ENCODE measurements around the gene SEMA3G. TPM values are rescaled to one million over a fixed set of nuclear protein-coding genes. Genes with fewer than 3 reads are reported as not detected.

The SEMA3G gene
- total RNA-seq = under 1 TPM; 0.08 to 0.82 TPM

DNA sequence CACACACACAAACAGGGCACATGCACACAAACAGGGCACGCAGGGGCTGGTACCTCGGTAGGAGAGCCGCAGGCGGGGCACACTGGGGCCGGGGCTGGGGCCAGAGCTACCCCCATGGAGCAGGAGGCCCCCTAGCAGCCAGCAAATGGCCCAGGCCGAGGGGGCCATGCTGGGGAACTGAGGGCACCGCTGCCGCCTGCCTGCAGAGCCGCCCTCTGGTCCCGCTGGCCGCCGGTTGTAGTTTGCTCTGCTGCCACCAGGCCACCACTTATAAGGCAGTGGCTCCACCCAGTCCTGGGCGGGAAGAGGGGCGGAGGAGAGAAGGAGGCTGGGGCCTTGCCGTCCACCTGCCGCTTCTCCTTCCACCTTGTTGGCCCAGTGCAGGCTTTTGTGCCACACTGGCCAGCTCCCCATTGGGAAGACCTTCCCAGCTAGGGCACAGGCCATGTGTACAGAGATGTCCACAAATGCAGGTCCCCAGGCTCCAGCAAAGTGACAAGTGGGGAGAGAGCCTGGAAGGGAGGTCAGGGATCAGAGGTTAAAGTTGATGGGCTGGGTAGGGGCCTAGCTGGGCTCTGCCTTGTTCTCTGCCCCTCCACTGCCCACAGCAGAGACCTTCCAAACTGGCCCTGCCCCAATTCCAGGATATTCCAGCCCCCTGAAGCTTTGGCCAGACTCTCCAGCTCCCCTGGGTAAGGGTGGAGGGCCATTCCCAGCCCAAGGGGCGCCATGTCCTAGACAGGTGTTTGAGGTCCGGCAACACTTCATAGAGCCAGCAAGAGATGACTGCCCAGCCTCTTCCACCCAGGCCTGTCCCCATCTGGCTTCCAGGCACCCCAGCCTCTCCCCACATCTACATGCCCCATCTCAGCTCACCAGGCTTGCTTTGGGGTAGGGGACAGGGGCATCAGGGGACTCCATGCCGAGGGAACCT is at the start of gene SEMA3G:
Gene SEMA3G, minus strand, starts transcription at position 244 of the 934 bp plus-strand sequence. Its CDS starts 76 bp downstream, at position 168.
- Mint-ChIP-seq H3K36me3 (ENCODE audit: low read depth) (no peaks in the 10 kb centered on the region), H3K9me3 (no peaks in the 10 kb centered on the region), H3K27ac (peak within 1 kb of the TSS; percentile 61), H3K4me3 (peak within 1 kb of the TSS; percentile 17), H3K27me3 (no peaks in the 10 kb centered on the region), H3K4me1 (peaks cover 5% of the 10 kb centered on the region)
- ATAC-seq (replicated peaks) = peak; percentile 96

DNA sequence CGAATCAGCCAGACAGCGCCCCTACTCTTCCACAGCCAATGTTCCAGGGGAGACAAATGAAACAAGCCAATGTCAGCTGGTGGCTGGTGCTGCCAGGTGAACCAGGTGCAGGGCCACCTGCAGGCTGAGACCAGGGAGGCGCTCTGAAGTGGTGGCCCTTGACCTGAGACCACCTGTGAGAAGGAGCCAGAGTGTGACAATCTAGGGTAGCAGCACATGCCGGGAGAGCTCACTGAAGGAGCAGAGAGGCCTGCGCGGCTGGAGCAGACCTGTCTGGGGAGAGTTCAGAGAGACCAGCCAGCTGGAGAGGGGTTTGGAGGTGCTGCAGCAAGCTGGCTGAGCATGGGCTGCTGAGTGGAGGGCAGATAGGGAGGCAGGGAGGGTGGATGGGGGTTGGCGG is 49.5 kb upstream of the SEMA3G start:
- H3K27me3 Mint-ChIP-seq = no peaks in the 10 kb centered on the region
- peaks cover 33% of the 10 kb centered on the region for H3K36me3 Mint-ChIP-seq (ENCODE audit: low read depth)
- H3K4me3 Mint-ChIP-seq = no peak overlapping the region
- no peaks in the 10 kb centered on the region for H3K9me3 Mint-ChIP-seq
- no peak overlapping the region for H3K27ac Mint-ChIP-seq
- H3K4me1 Mint-ChIP-seq = no peaks in the 10 kb centered on the region
- peak; percentile 5 for ATAC-seq (replicated peaks)

DNA sequence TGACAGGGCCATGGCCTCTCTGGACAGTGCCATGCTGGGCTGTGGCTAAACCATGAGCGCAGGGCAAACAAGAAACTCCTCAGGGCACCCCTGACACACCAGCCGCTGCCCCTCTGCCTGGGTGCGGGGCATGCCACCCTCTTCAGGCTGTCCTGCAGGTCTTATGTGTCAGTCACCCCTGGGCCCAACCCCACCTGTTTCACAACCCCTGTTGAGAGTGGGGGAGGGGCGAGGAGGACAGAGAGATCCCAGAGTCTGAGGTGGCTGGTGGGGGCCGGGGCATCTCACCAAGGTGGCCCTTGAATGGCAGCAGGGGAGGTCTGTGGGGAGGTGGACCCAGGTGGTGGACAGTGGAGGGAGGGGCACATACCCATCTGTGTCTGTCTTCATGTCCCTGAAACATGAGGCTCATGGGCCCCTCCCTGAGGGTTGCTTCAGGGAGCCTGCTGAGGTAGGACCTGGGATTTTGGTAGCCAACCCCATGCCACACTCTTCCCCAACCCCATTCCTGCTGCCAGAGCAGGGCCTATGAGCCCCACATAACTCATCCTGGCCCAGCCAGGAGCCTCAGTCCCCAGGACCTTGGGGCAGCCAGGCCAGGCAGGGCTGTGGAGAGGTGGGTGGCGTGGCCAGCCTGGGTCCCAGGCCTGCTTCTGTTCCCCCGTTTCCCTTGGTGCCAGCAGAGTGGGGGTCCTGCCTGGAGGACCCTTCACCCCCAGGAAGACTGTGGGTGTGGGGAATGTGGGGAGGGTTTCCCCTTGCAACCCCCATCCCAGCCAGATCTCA is 48.5 kb upstream of the SEMA3G start:
- no peak overlapping the region for H3K4me3 Mint-ChIP-seq
- H3K36me3 Mint-ChIP-seq (ENCODE audit: low read depth) = peaks cover 40% of the 10 kb centered on the region
- no peak for ATAC-seq (replicated peaks)
- no peaks in the 10 kb centered on the region for H3K9me3 Mint-ChIP-seq
- no peak overlapping the region for H3K27ac Mint-ChIP-seq
- H3K27me3 Mint-ChIP-seq = no peaks in the 10 kb centered on the region
- no peaks in the 10 kb centered on the region for H3K4me1 Mint-ChIP-seq

DNA sequence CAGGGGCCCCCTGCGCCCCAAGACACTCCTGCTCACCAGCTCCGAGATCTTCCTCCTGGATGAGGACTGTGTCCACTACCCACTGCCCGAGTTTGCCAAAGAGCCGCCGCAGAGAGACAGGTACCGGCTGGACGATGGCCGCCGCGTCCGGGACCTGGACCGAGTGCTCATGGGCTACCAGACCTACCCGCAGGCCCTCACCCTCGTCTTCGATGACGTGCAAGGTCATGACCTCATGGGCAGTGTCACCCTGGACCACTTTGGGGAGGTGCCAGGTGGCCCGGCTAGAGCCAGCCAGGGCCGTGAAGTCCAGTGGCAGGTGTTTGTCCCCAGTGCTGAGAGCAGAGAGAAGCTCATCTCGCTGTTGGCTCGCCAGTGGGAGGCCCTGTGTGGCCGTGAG is 47.2 kb upstream of the SEMA3G start:
- H3K4me1 Mint-ChIP-seq = no peaks in the 10 kb centered on the region
- H3K27me3 Mint-ChIP-seq = no peaks in the 10 kb centered on the region
- no peak for ATAC-seq (replicated peaks)
- no peaks in the 10 kb centered on the region for H3K9me3 Mint-ChIP-seq
- no peak overlapping the region for H3K27ac Mint-ChIP-seq
- no peak overlapping the region for H3K4me3 Mint-ChIP-seq
- peaks cover 51% of the 10 kb centered on the region for H3K36me3 Mint-ChIP-seq (ENCODE audit: low read depth)

DNA sequence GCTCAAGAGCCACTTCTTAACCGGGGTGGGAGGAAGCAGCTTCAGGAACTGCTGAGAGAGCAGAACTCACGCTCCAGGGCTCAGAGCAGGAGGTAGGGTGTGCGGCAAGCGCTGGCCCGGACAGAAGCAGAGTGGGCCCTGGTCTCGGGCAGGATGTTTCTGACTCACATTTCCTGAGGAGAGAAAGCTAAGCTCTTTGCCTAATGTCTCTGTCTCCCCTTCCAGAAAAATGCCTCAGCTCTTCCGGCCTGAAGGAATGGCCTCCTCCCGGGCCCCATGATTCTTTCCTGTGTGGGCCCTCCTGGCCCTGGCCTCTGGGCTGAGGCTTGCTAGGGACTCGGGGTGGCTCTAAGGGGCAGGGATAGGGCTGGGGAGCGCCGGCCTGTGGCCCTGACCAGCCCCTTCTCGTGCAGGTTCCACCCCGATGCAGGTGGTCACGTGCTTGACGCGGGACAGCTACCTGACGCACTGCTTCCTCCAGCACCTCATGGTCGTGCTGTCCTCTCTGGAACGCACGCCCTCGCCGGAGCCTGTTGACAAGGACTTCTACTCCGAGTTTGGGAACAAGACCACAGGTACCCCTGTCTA is 46.1 kb upstream of the SEMA3G start:
- Mint-ChIP-seq H3K27me3 (no peaks in the 10 kb centered on the region), H3K4me1 (no peaks in the 10 kb centered on the region), H3K4me3 (no peak overlapping the region), H3K27ac (peak overlapping the region; percentile 52), H3K36me3 (ENCODE audit: low read depth) (peaks cover 61% of the 10 kb centered on the region), H3K9me3 (no peaks in the 10 kb centered on the region)
- ATAC-seq (replicated peaks) = peak; percentile 17

DNA sequence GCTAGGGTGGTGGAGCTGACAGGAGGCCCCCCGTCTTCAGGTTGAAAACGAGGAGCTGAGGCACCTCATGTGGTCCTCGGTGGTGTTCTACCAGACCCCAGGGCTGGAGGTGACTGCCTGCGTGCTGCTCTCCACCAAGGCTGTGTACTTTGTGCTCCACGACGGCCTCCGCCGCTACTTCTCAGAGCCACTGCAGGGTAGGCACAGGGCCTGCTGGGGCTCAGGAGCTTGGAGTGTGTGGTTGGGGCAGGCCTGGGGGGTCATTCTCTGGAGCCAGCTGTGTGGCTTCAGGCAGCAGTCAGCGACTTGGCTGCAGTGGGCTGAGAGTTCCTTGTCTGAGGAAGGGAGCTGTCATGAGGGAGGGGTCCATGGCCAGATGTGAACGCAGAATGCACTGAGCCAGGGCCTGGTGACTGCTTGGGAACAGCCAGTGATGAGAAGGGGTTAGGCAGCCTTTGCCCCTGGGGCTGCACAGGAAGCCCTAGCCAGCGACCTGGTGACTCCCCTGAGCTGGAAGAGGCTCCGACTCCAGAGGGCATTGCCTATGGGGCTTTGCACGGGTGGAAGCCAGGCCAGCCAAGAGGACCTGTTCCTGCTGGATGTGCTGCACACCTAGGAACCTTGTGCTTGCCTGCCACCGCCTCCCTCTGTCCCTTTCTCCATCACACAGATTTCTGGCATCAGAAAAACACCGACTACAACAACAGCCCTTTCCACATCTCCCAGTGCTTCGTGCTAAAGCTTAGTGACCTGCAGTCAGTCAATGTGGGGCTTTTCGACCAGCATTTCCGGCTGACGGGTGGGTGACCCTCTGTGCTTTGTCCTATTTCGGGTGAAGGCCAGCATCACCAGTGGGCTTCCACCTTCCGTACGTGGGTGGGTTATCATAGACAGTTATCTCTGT is 45.4 kb upstream of the SEMA3G start:
- ATAC-seq (replicated peaks) = no peak
- Mint-ChIP-seq H3K27ac (peak overlapping the region; percentile 52), H3K9me3 (no peaks in the 10 kb centered on the region), H3K27me3 (no peaks in the 10 kb centered on the region), H3K4me1 (no peaks in the 10 kb centered on the region), H3K4me3 (no peak overlapping the region), H3K36me3 (ENCODE audit: low read depth) (peaks cover 68% of the 10 kb centered on the region)

DNA sequence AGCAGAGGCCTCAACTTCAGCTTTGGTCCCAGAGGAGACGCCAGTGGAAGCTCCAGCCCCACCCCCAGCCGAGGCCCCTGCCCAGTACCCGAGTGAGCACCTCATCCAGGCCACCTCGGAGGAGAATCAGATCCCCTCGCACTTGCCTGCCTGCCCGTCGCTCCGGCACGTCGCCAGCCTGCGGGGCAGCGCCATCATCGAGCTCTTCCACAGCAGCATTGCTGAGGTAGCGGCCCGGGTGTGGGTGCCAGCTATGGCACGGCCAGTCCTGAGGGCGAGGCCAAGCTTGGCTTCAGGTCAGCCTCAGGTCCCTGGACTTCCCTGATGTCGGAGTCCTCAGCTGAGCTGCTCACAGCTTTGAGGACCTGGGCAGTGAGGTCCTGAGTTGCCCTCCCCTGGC is 44.5 kb upstream of the SEMA3G start:
- no peaks in the 10 kb centered on the region for H3K9me3 Mint-ChIP-seq
- no peaks in the 10 kb centered on the region for H3K4me1 Mint-ChIP-seq
- no peak for ATAC-seq (replicated peaks)
- H3K36me3 Mint-ChIP-seq (ENCODE audit: low read depth) = peaks cover 73% of the 10 kb centered on the region
- H3K4me3 Mint-ChIP-seq = no peak overlapping the region
- no peaks in the 10 kb centered on the region for H3K27me3 Mint-ChIP-seq
- no peak overlapping the region for H3K27ac Mint-ChIP-seq

DNA sequence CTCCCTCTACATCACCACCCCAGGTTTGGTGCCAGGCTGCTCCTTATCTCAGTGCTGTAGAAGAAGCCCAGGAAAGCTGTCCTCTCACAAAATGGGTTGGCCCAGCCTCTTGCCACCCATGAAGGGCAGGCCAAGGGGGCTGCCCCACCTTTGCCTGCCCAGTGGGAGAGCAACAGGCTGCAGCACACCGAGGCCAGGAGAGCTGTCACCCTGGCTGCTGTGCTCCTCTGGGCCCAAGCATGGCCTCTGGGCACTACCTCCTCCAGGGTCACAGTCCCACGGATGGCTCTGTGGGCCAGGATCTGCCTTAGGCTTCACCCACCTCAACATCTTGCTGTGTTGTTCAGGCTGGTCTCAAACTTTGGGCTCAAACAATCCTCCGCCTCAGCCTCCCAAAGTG is 43.8 kb upstream of the SEMA3G start:
- Mint-ChIP-seq H3K27ac (no peak overlapping the region), H3K9me3 (no peaks in the 10 kb centered on the region), H3K36me3 (ENCODE audit: low read depth) (peaks cover 80% of the 10 kb centered on the region), H3K27me3 (no peaks in the 10 kb centered on the region), H3K4me3 (no peak overlapping the region), H3K4me1 (no peaks in the 10 kb centered on the region)
- no peak for ATAC-seq (replicated peaks)

DNA sequence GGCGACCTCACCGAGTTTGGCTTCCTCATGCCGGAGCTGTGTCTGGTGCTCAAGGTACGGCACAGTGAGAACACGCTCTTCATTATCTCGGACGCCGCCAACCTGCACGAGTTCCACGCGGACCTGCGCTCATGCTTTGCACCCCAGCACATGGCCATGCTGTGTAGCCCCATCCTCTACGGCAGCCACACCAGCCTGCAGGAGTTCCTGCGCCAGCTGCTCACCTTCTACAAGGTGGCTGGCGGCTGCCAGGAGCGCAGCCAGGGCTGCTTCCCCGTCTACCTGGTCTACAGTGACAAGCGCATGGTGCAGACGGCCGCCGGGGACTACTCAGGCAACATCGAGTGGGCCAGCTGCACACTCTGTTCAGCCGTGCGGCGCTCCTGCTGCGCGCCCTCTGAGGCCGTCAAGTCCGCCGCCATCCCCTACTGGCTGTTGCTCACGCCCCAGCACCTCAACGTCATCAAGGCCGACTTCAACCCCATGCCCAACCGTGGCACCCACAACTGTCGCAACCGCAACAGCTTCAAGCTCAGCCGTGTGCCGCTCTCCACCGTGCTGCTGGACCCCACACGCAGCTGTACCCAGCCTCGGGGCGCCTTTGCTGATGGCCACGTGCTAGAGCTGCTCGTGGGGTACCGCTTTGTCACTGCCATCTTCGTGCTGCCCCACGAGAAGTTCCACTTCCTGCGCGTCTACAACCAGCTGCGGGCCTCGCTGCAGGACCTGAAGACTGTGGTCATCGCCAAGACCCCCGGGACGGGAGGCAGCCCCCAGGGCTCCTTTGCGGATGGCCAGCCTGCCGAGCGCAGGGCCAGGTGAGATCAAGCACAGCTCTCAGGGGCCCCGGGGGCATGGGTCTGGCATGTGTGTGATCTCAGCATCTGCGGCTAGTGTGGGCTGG is 43.1 kb upstream of the SEMA3G start:
- H3K27me3 Mint-ChIP-seq = no peaks in the 10 kb centered on the region
- no peak overlapping the region for H3K4me3 Mint-ChIP-seq
- peaks cover 87% of the 10 kb centered on the region for H3K36me3 Mint-ChIP-seq (ENCODE audit: low read depth)
- H3K9me3 Mint-ChIP-seq = no peaks in the 10 kb centered on the region
- no peaks in the 10 kb centered on the region for H3K4me1 Mint-ChIP-seq
- ATAC-seq (replicated peaks) = no peak
- H3K27ac Mint-ChIP-seq = no peak overlapping the region

DNA sequence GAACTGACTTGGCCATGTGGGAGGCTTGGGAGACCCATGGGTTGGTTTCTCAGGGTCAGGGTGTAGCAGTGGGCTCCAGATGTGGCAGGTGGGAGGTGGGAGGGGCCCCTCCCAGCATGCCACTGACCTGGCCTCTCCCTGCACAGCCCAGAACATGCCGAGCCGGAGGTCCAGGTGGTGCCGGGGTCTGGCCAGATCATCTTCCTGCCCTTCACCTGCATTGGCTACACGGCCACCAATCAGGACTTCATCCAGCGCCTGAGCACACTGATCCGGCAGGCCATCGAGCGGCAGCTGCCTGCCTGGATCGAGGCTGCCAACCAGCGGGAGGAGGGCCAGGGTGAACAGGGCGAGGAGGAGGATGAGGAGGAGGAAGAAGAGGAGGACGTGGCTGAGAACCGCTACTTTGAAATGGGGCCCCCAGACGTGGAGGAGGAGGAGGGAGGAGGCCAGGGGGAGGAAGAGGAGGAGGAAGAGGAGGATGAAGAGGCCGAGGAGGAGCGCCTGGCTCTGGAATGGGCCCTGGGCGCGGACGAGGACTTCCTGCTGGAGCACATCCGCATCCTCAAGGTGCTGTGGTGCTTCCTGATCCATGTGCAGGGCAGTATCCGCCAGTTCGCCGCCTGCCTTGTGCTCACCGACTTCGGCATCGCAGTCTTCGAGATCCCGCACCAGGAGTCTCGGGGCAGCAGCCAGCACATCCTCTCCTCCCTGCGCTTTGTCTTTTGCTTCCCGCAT is 42.3 kb upstream of the SEMA3G start:
- no peaks in the 10 kb centered on the region for H3K27me3 Mint-ChIP-seq
- H3K4me3 Mint-ChIP-seq = no peak overlapping the region
- no peak for ATAC-seq (replicated peaks)
- H3K36me3 Mint-ChIP-seq (ENCODE audit: low read depth) = peaks cover 89% of the 10 kb centered on the region
- H3K9me3 Mint-ChIP-seq = no peaks in the 10 kb centered on the region
- H3K4me1 Mint-ChIP-seq = no peaks in the 10 kb centered on the region
- H3K27ac Mint-ChIP-seq = no peak overlapping the region

DNA sequence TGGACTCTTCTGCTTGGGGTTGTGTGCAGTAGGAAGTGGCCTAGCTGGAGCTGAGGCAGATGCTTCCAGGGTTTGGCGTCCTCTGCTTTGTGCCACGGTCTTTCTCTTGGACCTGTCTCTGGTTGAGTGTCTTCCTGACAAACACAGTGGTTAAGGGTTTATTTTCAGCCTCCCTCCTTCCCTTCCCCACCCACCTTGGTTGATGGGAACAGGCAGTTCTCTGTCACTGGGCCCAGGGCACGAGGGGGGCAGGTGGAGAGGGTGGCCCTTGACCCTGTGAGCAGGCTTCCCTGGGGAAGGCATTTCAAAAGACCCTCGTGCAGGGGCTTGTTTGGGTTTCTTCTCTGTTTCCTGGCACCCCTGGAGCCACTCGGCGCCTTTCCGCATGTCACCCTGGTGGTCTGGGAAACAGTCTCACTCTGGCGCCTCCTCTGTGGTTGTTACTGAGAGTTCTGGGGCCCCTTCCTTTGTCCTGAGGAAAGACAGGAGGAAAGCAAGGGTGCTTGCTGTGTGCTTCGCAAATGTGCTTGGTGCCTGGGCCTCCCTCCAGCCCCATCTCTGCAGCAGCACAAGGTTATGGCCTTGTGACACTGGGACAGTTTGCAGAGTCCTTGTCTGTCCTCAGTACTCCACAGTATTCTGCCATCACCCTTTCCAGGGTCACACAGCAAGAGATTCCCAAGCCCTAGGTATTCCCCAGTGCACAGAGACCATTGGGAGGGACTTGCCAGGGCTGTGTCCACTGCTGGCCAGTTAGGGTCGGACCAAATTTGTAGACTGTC is 40.0 kb upstream of the SEMA3G start:
- H3K36me3 Mint-ChIP-seq (ENCODE audit: low read depth) = peaks cover 87% of the 10 kb centered on the region
- H3K4me1 Mint-ChIP-seq = no peaks in the 10 kb centered on the region
- H3K27ac Mint-ChIP-seq = peak overlapping the region; percentile 72
- no peaks in the 10 kb centered on the region for H3K9me3 Mint-ChIP-seq
- H3K27me3 Mint-ChIP-seq = no peaks in the 10 kb centered on the region
- H3K4me3 Mint-ChIP-seq = no peak overlapping the region
- no peak for ATAC-seq (replicated peaks)
